Stimulated activated CD4-positive, alpha-beta T cell treated with anti-CD3 and anti-CD28 coated beads, Interleukin-15, amount 100 ng/mL, for 24 hours (primary cell): ENCODE results near the gene C1QTNF1.

Experiments used
- DNase-seq: peaks from one replicate; pipeline ENCODE4 v3.0.0-alpha.2; 2020

The C1QTNF1 gene

GRCh38 chr17:79042421-79043190 is 18.6 kb downstream of the C1QTNF1 start:
- peak; percentile 80 for DNase-seq

GRCh38 chr17:79043191-79043930 is 19.4 kb downstream of the C1QTNF1 start:
- no peak for DNase-seq

- DNase-seq = no peak
Measured at GRCh38 chr17:79043931-79044320, 20.0 kb downstream of the C1QTNF1 start.

- no peak for DNase-seq
Measured at GRCh38 chr17:79044462-79044861, 20.5 kb downstream of the C1QTNF1 start.

GRCh38 chr17:79045001-79045729 is 21.2 kb downstream of the C1QTNF1 start:
- DNase-seq = no peak

GRCh38 chr17:79045842-79046196 is 21.9 kb downstream of the C1QTNF1 start:
- DNase-seq = peak; percentile 75

- DNase-seq = no peak
Measured at GRCh38 chr17:79046197-79046915, 22.4 kb downstream of the C1QTNF1 start.

- DNase-seq = no peak
Measured at GRCh38 chr17:79046916-79047280, 22.9 kb downstream of the C1QTNF1 start.

GRCh38 chr17:79047291-79047920 is 23.4 kb downstream of the C1QTNF1 start:
- DNase-seq = no peak

GRCh38 chr17:79047923-79048825 is 24.2 kb downstream of the C1QTNF1 start:
- no peak for DNase-seq

GRCh38 chr17:79048826-79049755 is 25.1 kb downstream of the C1QTNF1 start:
- no peak for DNase-seq

GRCh38 chr17:79049821-79050220 is 25.9 kb downstream of the C1QTNF1 start:
- no peak for DNase-seq

- no peak for DNase-seq
Measured at GRCh38 chr17:79050551-79050950, 26.6 kb downstream of the C1QTNF1 start.

GRCh38 chr17:79051306-79051705 is 27.3 kb downstream of the C1QTNF1 start:
- DNase-seq = no peak

- DNase-seq = no peak
Measured at GRCh38 chr17:79052131-79052530, 28.2 kb downstream of the C1QTNF1 start.

GRCh38 chr17:79053251-79053925 is 29.4 kb downstream of the C1QTNF1 start:
- no peak for DNase-seq

- no peak for DNase-seq
Measured at GRCh38 chr17:79054200-79054960, 30.4 kb downstream of the C1QTNF1 start.

- no peak for DNase-seq
Measured at GRCh38 chr17:79055197-79055596, 31.2 kb downstream of the C1QTNF1 start.
